ENCODE results near the gene PYCR2.

GRCh38 chr1:225908773-225909172 is 15.3 kb downstream of the PYCR2 start:
- TF ChIP-seq POLR2AphosphoS5 (IDR thresholded peaks at IDR 0.05; ENCODE audit: low read depth, low read length) (no peak), TAF1 (IDR thresholded peaks at IDR 0.05; ENCODE audit: borderline replicate concordance, insufficient read depth, low read length) (no peak), SIN3A (IDR thresholded peaks at IDR 0.05; ENCODE audit: borderline replicate concordance, insufficient read depth, low read length) (no peak)
- TF ChIP-seq, protein P1, sequence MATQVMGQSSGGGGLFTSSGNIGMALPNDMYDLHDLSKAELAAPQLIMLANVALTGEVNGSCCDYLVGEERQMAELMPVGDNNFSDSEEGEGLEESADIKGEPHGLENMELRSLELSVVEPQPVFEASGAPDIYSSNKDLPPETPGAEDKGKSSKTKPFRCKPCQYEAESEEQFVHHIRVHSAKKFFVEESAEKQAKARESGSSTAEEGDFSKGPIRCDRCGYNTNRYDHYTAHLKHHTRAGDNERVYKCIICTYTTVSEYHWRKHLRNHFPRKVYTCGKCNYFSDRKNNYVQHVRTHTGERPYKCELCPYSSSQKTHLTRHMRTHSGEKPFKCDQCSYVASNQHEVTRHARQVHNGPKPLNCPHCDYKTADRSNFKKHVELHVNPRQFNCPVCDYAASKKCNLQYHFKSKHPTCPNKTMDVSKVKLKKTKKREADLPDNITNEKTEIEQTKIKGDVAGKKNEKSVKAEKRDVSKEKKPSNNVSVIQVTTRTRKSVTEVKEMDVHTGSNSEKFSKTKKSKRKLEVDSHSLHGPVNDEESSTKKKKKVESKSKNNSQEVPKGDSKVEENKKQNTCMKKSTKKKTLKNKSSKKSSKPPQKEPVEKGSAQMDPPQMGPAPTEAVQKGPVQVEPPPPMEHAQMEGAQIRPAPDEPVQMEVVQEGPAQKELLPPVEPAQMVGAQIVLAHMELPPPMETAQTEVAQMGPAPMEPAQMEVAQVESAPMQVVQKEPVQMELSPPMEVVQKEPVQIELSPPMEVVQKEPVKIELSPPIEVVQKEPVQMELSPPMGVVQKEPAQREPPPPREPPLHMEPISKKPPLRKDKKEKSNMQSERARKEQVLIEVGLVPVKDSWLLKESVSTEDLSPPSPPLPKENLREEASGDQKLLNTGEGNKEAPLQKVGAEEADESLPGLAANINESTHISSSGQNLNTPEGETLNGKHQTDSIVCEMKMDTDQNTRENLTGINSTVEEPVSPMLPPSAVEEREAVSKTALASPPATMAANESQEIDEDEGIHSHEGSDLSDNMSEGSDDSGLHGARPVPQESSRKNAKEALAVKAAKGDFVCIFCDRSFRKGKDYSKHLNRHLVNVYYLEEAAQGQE (IDR thresholded peaks at IDR 0.05; ENCODE audit: insufficient read depth in 1 of 2, low read depth in 2 of 2, low read length in 2 of 2) = no peak

Measured in PFSK-1 (cell line).